ENCODE results near the gene DLG2. TPM values are rescaled to one million over a fixed set of nuclear protein-coding genes. Genes with fewer than 3 reads are reported as not detected.
"Not testable (repeated sequence)": the region's sequence is repeated elsewhere in the genome, so short reads cannot be mapped to it uniquely, and the experiment has no call there.

DLG2 gene
- total RNA-seq, 1 donor from 2014 or later, result 0.26 TPM

DNA sequence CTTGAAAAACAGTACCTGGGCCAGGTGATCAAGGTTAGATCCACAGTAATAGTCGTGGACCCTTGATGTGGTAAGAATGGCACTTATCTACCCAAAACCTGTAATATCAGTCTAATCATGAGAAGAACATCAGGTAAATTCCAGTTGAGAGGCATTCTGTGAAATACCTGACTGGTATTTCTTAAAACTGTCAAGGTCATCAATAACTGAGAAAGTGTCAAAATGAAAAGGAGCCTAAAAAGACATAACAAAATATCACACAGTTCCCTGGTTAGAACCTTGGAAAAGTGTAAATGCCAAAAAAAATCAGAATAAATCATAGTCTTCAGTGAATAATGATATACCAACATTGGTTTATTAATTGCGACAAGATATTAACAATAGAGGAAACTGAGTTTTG lies 2185.5 kb downstream of the DLG2 start:
- FAIRE-seq (no peak), DNase-seq (ENCODE audit: low read depth) (no peak)
- Histone ChIP-seq H3K4me3 (ENCODE audit: low read depth, low read length) (no peak overlapping the region), H3K27me3 (ENCODE audit: control insufficient read depth, insufficient read depth, low read length) (no peaks in the 10 kb centered on the region), H3K36me3 (ENCODE audit: control insufficient read depth, insufficient read depth, low read length) (no peaks in the 10 kb centered on the region)
- TF ChIP-seq, protein P1, sequence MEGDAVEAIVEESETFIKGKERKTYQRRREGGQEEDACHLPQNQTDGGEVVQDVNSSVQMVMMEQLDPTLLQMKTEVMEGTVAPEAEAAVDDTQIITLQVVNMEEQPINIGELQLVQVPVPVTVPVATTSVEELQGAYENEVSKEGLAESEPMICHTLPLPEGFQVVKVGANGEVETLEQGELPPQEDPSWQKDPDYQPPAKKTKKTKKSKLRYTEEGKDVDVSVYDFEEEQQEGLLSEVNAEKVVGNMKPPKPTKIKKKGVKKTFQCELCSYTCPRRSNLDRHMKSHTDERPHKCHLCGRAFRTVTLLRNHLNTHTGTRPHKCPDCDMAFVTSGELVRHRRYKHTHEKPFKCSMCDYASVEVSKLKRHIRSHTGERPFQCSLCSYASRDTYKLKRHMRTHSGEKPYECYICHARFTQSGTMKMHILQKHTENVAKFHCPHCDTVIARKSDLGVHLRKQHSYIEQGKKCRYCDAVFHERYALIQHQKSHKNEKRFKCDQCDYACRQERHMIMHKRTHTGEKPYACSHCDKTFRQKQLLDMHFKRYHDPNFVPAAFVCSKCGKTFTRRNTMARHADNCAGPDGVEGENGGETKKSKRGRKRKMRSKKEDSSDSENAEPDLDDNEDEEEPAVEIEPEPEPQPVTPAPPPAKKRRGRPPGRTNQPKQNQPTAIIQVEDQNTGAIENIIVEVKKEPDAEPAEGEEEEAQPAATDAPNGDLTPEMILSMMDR (IDR thresholded peaks at IDR 0.05; ENCODE audit: insufficient read depth, low read length, severe bottlenecking), result no peak

DNA sequence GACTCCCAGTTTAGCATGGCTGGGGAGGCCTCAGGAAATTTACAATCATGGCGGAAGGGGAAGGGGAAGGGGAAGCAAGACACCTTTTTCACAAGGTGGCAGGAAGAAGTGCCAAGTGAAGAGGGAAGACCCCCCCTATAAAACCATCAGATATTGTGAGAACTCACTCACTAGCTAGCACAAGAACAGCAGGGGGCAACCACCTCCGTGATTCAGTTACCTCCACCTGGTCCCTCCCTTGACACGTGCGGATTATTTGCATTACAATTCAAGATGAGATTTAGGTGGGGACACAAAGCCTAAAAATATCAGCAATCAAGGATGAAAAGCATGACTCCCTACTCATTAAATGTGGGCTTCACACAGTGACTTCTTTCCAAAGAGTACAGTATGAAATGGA lies 2186.0 kb downstream of the DLG2 start:
- FAIRE-seq (no peak), DNase-seq (ENCODE audit: low read depth) (no peak)
- Histone ChIP-seq H3K4me3 (ENCODE audit: low read depth, low read length) (no peak overlapping the region), H3K27me3 (ENCODE audit: control insufficient read depth, insufficient read depth, low read length) (no peaks in the 10 kb centered on the region), H3K36me3 (ENCODE audit: control insufficient read depth, insufficient read depth, low read length) (no peaks in the 10 kb centered on the region)
- TF ChIP-seq, protein P1 (IDR thresholded peaks at IDR 0.05; ENCODE audit: insufficient read depth, low read length, severe bottlenecking), result no peak

DNA sequence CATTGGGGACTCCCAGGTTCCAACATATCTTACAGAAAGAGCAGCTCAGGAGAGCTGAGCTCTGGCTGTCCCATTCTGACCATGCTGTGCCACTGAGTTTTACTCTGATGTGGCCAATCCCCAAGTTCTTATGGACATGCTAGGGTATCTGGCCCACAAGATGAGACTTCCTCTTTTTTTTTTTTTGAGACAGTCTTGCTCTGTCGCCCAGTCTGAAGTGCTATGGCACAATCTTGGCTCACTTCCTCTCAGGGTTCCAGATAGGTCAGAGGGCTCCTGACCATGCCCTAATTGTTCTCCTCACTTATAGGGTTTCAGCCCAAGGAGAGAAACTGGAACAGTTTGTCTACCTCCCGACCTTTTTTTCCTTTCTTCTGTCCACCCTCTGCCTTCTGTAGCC lies 2188.7 kb downstream of the DLG2 start:
- no peaks in the 10 kb centered on the region for H3K27me3 ChIP-seq (ENCODE audit: control insufficient read depth, insufficient read depth, low read length)
- H3K36me3 ChIP-seq (ENCODE audit: control insufficient read depth, insufficient read depth, low read length), result no peaks in the 10 kb centered on the region
- FAIRE-seq (no peak), DNase-seq (ENCODE audit: low read depth) (no peak)
- no peak overlapping the region for H3K4me3 ChIP-seq (ENCODE audit: low read depth, low read length)
- TF ChIP-seq, protein P1 (IDR thresholded peaks at IDR 0.05; ENCODE audit: insufficient read depth, low read length, severe bottlenecking), result no peak

DNA sequence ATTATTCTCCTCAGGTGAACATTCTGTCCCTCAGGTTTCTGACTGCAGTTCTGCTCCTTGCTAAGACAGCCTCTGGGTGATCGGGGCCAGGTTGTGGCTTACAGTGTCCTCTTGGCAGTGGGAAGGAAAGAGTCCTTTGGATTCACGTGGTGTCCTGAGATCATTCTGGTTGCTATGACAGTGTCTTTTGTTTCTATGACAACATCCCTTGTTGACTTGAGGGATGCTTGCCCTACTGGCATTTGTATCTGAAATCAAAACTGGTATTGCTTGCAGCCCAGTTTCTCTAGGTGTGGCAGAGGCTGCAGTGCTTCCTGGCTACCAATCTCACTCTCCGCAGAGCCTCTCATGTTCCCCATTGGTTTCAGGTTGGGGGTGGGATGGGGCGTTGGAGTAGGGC lies 2189.2 kb downstream of the DLG2 start:
- TF ChIP-seq, protein P1 (IDR thresholded peaks at IDR 0.05; ENCODE audit: insufficient read depth, low read length, severe bottlenecking), result no peak
- DNase-seq (ENCODE audit: low read depth), result no peak
- FAIRE-seq, result no peak
- Histone ChIP-seq H3K27me3 (ENCODE audit: control insufficient read depth, insufficient read depth, low read length) (no peaks in the 10 kb centered on the region), H3K36me3 (ENCODE audit: control insufficient read depth, insufficient read depth, low read length) (no peaks in the 10 kb centered on the region), H3K4me3 (ENCODE audit: low read depth, low read length) (no peak overlapping the region)

DNA sequence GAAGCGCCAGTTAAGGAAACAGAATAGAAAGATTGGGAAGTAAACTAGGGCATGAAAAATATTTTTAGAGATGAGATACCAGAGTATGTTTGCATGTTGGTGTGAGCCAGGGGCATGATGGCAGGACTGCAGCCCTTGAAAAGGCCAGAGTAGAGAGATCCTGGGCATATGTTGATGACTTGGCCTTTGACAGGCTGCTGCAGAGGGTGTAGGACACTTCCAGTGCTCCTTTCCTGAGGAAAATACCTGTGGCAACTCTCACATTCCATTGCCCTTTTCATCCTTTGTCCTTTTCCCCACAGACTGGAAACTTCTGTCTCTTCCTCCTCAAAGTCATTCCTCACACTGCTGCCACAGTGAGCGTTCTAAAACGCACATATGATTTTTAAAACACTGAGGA lies 2190.3 kb downstream of the DLG2 start:
- no peaks in the 10 kb centered on the region for H3K27me3 ChIP-seq (ENCODE audit: control insufficient read depth, insufficient read depth, low read length)
- H3K36me3 ChIP-seq (ENCODE audit: control insufficient read depth, insufficient read depth, low read length), result no peaks in the 10 kb centered on the region
- TF ChIP-seq, protein P1 (IDR thresholded peaks at IDR 0.05; ENCODE audit: insufficient read depth, low read length, severe bottlenecking), result no peak
- FAIRE-seq, result no peak
- no peak overlapping the region for H3K4me3 ChIP-seq (ENCODE audit: low read depth, low read length)
- DNase-seq (ENCODE audit: low read depth), result no peak

DNA sequence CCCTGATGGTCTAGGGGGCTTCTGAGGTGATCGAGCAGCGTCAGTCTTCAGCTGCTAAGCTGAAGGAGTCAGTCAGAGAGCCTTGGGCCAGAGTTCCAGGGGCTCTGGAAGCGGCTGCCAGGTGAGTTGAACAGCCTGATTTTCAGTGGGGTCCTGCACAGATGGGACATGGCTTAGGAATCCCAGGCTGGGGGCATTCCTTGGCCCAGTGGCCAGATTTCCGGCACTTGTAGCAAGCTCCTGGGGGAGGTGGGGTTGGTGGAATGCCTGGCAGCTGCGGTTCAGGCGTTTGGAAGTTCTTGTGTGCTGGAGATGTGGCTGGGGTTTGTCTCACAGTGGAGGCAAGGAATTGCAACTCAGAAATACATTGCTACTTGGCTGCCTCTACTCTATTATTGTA lies 2192.3 kb downstream of the DLG2 start:
- H3K36me3 ChIP-seq (ENCODE audit: control insufficient read depth, insufficient read depth, low read length); DNase-seq (ENCODE audit: low read depth); H3K27me3 ChIP-seq (ENCODE audit: control insufficient read depth, insufficient read depth, low read length); H3K4me3 ChIP-seq (ENCODE audit: low read depth, low read length); FAIRE-seq: not testable (repeated sequence)

All from bronchial epithelial cell (primary cell).